ENCODE measurements around the gene AKAIN1.
A peak's percentile ranks its signal among the peaks of the same experiment; 100 is the strongest.

- TF ChIP-seq, protein P1, sequence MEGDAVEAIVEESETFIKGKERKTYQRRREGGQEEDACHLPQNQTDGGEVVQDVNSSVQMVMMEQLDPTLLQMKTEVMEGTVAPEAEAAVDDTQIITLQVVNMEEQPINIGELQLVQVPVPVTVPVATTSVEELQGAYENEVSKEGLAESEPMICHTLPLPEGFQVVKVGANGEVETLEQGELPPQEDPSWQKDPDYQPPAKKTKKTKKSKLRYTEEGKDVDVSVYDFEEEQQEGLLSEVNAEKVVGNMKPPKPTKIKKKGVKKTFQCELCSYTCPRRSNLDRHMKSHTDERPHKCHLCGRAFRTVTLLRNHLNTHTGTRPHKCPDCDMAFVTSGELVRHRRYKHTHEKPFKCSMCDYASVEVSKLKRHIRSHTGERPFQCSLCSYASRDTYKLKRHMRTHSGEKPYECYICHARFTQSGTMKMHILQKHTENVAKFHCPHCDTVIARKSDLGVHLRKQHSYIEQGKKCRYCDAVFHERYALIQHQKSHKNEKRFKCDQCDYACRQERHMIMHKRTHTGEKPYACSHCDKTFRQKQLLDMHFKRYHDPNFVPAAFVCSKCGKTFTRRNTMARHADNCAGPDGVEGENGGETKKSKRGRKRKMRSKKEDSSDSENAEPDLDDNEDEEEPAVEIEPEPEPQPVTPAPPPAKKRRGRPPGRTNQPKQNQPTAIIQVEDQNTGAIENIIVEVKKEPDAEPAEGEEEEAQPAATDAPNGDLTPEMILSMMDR (IDR thresholded peaks at IDR 0.05; ENCODE audit: control extremely low read depth in 1 of 3, insufficient read depth in 1 of 3, low read depth in 1 of 3, low read length in 3 of 3): peak in 2 of 3 experiments; percentile 48 to 65; a peak in 2 of 4 replicates
- no peak for TF ChIP-seq POLR2A (IDR thresholded peaks at IDR 0.05; ENCODE audit: control extremely low read depth in 1 of 2, low read depth in 2 of 2, low read length in 2 of 2)
- no peak for TF ChIP-seq SIN3A (conservative IDR thresholded peaks at IDR 0.05 in 1 of 2, IDR thresholded peaks at IDR 0.05 in 1 of 2; ENCODE audit: low read depth in 1 of 2, low read length in 2 of 2)
- no peak for TF ChIP-seq CHD2 (IDR thresholded peaks at IDR 0.05; ENCODE audit: low read length)
- TF ChIP-seq TAF1 (IDR thresholded peaks at IDR 0.05; ENCODE audit: low read depth, low read length): no peak
- no peak for TF ChIP-seq BRCA1 (IDR thresholded peaks at IDR 0.05; ENCODE audit: low read depth, low read length)
- no peak for TF ChIP-seq GABPA (IDR thresholded peaks at IDR 0.05; ENCODE audit: borderline replicate concordance, insufficient read depth, low read length)
- no peak for TF ChIP-seq MAFK (IDR thresholded peaks at IDR 0.05; ENCODE audit: low read depth, low read length)
- TF ChIP-seq, protein P2, sequence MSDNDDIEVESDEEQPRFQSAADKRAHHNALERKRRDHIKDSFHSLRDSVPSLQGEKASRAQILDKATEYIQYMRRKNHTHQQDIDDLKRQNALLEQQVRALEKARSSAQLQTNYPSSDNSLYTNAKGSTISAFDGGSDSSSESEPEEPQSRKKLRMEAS (IDR thresholded peaks at IDR 0.05): no peak
Measured at GRCh38 chr18:5106730-5107129, 90.3 kb downstream of the AKAIN1 start.
